ENCODE measurements around the gene IGSF11. TPM values are rescaled to one million over a fixed set of nuclear protein-coding genes. Genes with fewer than 3 reads are reported as not detected.
A peak's percentile ranks its signal among the peaks of the same experiment; 100 is the strongest.

The IGSF11 gene
- total RNA-seq, 2 donors from 2014 or later, result 1.6 to 6.5 TPM

DNA sequence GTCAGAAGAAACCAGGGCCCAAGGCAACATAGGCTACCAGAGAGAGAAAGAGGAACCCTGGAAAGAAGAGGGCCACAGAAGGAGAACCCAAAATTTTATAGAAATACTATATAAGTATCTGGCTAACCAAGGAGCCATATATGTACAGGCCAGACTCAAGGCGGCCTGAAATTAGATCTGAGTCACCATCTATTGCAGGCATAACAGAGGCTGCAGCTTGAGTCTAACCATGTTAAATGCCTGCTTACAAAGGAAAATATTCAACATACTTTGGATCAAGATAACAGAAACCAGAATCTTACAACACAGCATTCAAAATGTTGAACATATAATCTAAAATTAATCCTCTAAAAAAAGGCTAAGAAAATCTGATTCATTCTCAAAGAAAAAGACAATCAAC, 23.1 kb downstream of the IGSF11 start:
- no peak overlapping the region for H3K4me3 ChIP-seq
- no peaks in the 10 kb centered on the region for H3K27me3 ChIP-seq
- TF ChIP-seq, protein P1, sequence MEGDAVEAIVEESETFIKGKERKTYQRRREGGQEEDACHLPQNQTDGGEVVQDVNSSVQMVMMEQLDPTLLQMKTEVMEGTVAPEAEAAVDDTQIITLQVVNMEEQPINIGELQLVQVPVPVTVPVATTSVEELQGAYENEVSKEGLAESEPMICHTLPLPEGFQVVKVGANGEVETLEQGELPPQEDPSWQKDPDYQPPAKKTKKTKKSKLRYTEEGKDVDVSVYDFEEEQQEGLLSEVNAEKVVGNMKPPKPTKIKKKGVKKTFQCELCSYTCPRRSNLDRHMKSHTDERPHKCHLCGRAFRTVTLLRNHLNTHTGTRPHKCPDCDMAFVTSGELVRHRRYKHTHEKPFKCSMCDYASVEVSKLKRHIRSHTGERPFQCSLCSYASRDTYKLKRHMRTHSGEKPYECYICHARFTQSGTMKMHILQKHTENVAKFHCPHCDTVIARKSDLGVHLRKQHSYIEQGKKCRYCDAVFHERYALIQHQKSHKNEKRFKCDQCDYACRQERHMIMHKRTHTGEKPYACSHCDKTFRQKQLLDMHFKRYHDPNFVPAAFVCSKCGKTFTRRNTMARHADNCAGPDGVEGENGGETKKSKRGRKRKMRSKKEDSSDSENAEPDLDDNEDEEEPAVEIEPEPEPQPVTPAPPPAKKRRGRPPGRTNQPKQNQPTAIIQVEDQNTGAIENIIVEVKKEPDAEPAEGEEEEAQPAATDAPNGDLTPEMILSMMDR (IDR thresholded peaks at IDR 0.05), result no peak
- H3K9me3 ChIP-seq, result no peaks in the 10 kb centered on the region
- no peak overlapping the region for H3K27ac ChIP-seq
- H3K4me1 ChIP-seq, result no peaks in the 10 kb centered on the region
- H3K36me3 ChIP-seq, result no peaks in the 10 kb centered on the region
- DNase-seq (ENCODE audit: low spot score), result no peak

DNA sequence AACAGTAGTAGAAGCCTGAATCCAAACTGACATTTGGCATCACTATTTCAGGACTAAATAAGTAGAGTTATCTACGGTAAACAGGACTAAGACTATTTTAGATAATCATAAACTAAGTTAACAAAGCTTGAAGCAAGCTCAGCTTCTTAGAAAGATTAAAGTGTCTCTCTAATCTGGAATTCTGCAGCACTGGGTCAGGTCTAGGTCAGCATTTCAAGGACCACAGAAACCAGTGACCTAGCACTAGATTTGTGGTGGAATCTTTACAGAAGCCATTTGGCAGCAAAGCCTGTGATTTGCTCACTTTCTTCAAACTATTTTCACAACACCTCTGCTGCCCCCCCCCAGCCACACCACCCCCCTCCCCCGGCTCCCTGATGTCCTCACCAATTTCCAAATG, 37.5 kb downstream of the IGSF11 start:
- no peak for DNase-seq (ENCODE audit: low spot score)
- H3K36me3 ChIP-seq, result no peaks in the 10 kb centered on the region

DNA sequence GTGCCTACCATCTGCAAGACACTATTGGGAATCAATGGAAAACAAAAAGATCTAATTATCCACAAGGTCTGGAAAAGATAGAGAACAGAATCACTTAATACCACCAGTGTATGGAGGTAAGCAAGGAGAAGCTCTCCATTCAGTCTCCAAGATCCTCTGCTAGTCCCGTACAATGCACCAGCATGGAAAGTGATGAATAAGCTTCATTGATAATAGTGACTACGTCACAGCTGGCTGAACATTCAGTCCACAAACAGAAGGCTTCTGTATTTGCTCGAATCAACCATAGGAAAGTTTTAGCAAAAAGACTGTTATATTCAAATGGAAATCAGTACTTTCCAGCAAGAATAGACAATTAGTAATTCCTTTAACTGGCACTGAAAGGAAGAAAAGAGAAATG, 42.9 kb downstream of the IGSF11 start:
- Histone ChIP-seq H3K9me3 (no peaks in the 10 kb centered on the region), H3K27ac (peak overlapping the region; percentile 44 to 69), H3K36me3 (no peaks in the 10 kb centered on the region), H3K27me3 (no peaks in the 10 kb centered on the region), H3K4me3 (no peak overlapping the region), H3K4me1 (peaks cover 0 to 27% of the 10 kb centered on the region in 2 donors)
- TF ChIP-seq, protein P1 (IDR thresholded peaks at IDR 0.05), result no peak
- no peak for DNase-seq (ENCODE audit: low spot score)

More for the DNA sequence above, 37.5 kb downstream of the IGSF11 start:
- no peaks in the 10 kb centered on the region for H3K27me3 ChIP-seq
- TF ChIP-seq, protein P1 (IDR thresholded peaks at IDR 0.05), result no peak
- H3K4me3 ChIP-seq, result no peak overlapping the region
- H3K4me1 ChIP-seq, result no peaks in the 10 kb centered on the region
- H3K9me3 ChIP-seq, result no peaks in the 10 kb centered on the region
- H3K27ac ChIP-seq, result no peak overlapping the region

DNA sequence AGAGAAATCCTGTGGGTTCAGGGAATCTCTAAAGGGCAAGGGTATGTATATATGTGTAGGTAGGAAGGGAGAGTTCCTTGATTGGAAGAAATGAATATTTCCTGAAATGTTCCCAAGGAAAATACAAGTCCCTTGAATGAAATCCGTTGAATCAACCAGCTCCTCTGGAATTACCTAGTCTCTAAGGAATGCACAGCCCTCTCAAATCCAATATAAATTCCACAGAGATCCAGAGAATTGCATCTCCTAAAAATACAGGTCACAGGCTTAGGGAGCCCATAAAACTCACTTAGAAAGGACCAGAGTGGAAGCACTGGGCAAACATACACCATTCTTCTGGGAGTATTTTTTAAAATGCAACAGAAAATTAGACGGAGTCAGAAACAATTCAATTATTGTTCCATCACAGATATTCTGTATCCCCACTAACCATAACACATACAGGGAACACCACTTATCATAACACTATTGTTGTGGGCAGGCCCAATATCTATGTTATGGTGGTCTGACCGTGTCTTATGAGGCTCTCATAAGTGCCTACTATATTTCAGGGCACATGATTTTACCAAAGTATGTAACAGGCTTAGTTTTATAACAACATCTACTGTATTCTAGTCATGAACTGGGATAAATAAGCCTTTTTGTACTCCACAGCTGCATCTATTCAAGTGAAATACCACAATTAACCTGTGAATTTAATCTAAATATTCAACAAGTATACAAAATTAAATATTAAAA, 43.7 kb downstream of the IGSF11 start:
- Histone ChIP-seq H3K36me3 (no peaks in the 10 kb centered on the region), H3K27ac (peak overlapping the region; percentile 44 to 69), H3K4me1 (peaks cover 0 to 27% of the 10 kb centered on the region in 2 donors), H3K4me3 (no peak overlapping the region), H3K9me3 (no peaks in the 10 kb centered on the region), H3K27me3 (no peaks in the 10 kb centered on the region)
- TF ChIP-seq, protein P1 (IDR thresholded peaks at IDR 0.05), result no peak
- DNase-seq (ENCODE audit: low spot score), result no peak

DNA sequence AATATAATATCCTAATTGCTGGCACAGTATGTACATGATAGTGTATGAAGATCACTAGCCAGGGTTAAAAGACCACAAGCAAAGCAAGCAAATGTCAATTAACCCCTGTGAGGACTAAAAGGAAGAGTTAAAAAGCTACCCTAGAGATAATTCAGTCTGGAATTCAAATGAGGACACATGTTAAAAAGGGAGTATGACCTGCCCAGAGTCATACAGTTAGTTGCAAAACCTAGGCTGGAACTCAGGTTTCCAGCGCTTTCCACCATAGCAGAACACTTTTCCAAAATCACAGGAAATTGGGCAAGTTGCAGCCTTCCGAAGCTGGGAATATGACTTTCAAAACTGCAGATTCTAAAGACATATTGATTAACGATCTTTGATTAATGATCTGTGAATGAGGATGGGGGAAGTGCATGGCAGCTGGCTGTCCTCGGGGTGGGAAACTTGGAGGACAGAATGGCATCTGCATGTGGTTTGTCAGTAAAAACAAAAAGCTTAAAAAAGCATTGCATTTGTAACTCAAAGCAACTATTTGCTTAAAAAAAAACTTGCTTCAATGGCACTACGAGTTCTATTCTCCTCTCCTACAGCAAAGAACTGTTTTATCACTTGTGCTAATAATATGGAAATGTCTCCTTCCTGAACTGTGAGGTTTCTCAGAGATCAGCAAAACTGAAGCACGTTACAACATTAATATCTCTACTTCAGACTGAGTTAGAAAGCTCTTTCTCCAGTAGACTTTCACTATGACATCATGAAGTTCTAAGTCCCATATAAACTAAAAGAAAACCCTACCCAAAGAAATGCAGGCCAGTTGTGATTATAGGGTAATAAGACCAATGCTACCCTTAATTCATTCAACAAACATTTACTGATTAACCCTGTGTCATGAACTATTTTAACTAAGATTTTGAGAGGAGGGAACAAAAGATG, 46.2 kb downstream of the IGSF11 start:
- Histone ChIP-seq H3K27ac (peak overlapping the region; percentile 20 to 69), H3K4me1 (peaks cover 0 to 34% of the 10 kb centered on the region in 2 donors), H3K36me3 (no peaks in the 10 kb centered on the region), H3K27me3 (no peaks in the 10 kb centered on the region), H3K4me3 (no peak overlapping the region), H3K9me3 (no peaks in the 10 kb centered on the region)
- TF ChIP-seq, protein P1 (IDR thresholded peaks at IDR 0.05), result no peak
- DNase-seq (ENCODE audit: low spot score), result no peak

Measured in right atrium auricular region (tissue), 2 donors.